HG02840 (cell line): Measurements from ENCODE around the gene SASH3.
A peak's percentile ranks its signal among the peaks of the same experiment; 100 is the strongest.

Source experiments
- ATAC-seq: cut with Tn5 transposase; IDR thresholded peaks from one replicate; pipeline ENCODE4 v1.9.1; 2021; ENCODE audit warnings: mild to moderate bottlenecking, moderate library complexity, moderate number of reproducible peaks; ENCODE audit not compliant: unreplicated experiment, low FRiP score

Gene SASH3

DNA sequence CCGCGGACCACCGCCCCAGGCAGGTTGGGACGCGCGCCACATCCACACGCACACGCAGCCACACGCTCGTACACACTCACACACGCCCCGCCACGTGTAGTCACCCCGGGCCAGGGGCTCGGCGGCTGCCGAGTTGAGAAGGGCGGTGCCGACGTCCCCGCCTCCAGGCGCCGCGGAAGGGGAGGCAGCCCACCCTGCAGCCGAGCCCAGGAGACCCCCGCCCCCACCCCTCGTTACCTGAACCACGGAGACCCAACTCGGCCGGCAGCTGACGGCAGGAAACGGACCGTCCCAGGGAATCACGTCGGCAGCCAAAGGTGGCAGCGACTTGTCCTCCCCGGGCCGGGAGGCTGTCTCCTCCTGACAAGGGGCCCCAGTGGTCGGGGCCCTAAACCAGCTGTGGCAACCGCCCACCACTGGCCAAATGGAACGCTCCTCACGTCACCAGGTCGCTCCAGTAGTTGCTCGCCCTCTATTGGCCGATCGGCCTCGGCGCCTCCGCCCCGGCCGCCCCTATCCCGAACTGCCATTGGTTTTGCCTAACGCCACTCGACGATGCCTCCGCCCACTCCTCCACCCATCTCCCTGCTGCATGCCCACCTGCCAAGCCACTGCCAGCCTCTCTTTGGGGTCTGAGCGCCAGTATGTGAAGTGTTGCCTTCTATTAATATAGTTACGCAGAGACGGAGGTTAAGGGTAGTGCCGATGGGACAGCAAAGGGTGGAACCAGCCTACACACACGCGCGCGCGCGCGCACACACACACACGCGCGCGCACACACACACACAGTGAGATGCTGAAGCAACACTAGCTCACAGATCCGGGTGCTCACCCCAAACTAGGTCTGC lies 63.9 kb downstream of the SASH3 start, which contains the start of gene ZDHHC9:
Gene ZDHHC9 (minus strand): TSS at position 428 of the 848 bp plus-strand sequence. CDS start 1,941 bp downstream, outside the sequence.
- peak; percentile 97 for ATAC-seq
